Immature natural killer cell (primary cell): ENCODE results near the gene PIK3R3. TPM values are rescaled to one million over a fixed set of nuclear protein-coding genes. Genes with fewer than 3 reads are reported as not detected.

Experiments used
- DNase-seq, 3 donors: peaks; one replicate each; pipeline ENCODE4 v3.0.0; 2022; ENCODE audit warnings: mixed read lengths in 1 of 3
- H3K27ac Mint-ChIP-seq, 6 donors: one replicate each; pipeline ENCODE4 v1.8.0; 2020; ENCODE audit warnings: mixed read lengths in 6 of 6, mild to moderate bottlenecking in 5 of 6, inconsistent platforms in 4 of 6, moderate library complexity in 3 of 6
- H3K27me3 Mint-ChIP-seq, 3 donors: one replicate each; pipeline ENCODE4 v1.8.0; 2020 to 2021; ENCODE audit warnings: low read depth in 3 of 3, mild to moderate bottlenecking in 3 of 3, mixed read lengths in 3 of 3, moderate library complexity in 3 of 3, inconsistent platforms in 1 of 3
- H3K36me3 Mint-ChIP-seq, 3 donors: one replicate each; pipeline ENCODE4 v1.8.0; 2020; ENCODE audit warnings: mixed read lengths in 3 of 3, inconsistent platforms in 2 of 3, mild to moderate bottlenecking in 2 of 3
- H3K4me1 Mint-ChIP-seq, 2 donors: one replicate each; pipeline ENCODE4 v1.8.0; 2020; ENCODE audit warnings: inconsistent platforms in 2 of 2, mild to moderate bottlenecking in 2 of 2, mixed read lengths in 2 of 2, moderate library complexity in 1 of 2
- H3K4me3 Mint-ChIP-seq, 5 donors: one replicate each; pipeline ENCODE4 v1.8.0; 2020; ENCODE audit warnings: mild to moderate bottlenecking in 5 of 5, mixed read lengths in 5 of 5, inconsistent platforms in 3 of 5, moderate library complexity in 3 of 5
- H3K9me3 Mint-ChIP-seq, 6 donors: one replicate each; pipeline ENCODE4 v1.8.0; 2020; ENCODE audit warnings: mild to moderate bottlenecking in 6 of 6, mixed read lengths in 6 of 6, inconsistent platforms in 4 of 6, moderate library complexity in 3 of 6
- polyA plus RNA-seq, 3 donors: library from polyadenylated mRNA; unstranded; fragments of 300-500 nt; fragmentation: Illumina TruSeq; gene quantifications; one replicate each; pipeline ENCODE4 v1.2.3, GENCODE V29; 2021

Gene PIK3R3
- polyA plus RNA-seq, 3 donors from 2014 or later: 1.6 to 7.7 (median 3.7) TPM

- Mint-ChIP-seq H3K4me3 (no peak overlapping the region), H3K27me3 (peaks cover 2 to 10% (median 4%) of the 10 kb centered on the region in 3 donors), H3K4me1 (peaks cover 14 to 19% of the 10 kb centered on the region in 2 donors), H3K36me3 (no peaks in the 10 kb centered on the region), H3K9me3 (peaks cover 0 to under 1% (median 0%) of the 10 kb centered on the region in 6 donors), H3K27ac (no peak overlapping the region)
- no peak for DNase-seq
Observed at GRCh38 chr1:46136711-46137110, 4.3 kb upstream of the PIK3R3 start.

DNA sequence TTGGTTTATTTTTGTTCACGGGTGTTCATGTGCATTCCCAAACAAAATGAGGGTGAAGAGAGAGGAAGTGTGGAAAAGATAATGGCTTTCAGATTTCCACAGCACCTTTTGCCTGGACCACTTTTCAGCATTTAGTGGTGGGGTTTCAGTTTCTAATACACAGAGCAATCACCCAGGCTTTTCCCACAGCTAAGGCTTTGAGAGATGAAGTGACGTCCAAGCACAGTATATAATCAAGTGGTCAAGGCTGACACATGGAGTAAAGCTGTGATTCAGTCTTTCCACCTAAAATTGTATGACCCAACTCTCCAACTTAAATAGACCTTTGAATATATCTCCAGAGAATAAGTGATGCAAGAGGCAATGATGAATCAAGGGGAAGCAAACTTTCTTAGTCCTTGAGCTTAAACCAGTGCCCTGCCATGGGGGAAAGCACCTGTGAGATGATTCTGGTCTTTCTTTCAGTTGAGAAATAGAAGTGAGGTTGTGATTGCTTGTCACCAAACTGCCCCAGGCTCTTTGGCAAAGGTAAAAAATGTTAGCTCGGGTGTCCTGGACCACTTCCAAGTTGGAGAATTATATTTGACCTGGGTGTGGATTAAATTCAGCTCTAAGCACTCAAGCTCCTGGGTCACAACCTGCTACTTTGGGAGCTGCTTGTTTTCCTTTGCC is 2.4 kb upstream of the PIK3R3 start:
- DNase-seq: no peak
- Mint-ChIP-seq H3K27ac (peak overlapping the region in 2 of 6 donors; percentile 39 to 98), H3K9me3 (peaks cover 0 to 2% (median 0%) of the 10 kb centered on the region in 6 donors), H3K36me3 (no peaks in the 10 kb centered on the region), H3K4me1 (peaks cover 22 to 34% of the 10 kb centered on the region in 2 donors), H3K27me3 (peaks cover 2 to 15% (median 7%) of the 10 kb centered on the region in 3 donors), H3K4me3 (no peak overlapping the region)

DNA sequence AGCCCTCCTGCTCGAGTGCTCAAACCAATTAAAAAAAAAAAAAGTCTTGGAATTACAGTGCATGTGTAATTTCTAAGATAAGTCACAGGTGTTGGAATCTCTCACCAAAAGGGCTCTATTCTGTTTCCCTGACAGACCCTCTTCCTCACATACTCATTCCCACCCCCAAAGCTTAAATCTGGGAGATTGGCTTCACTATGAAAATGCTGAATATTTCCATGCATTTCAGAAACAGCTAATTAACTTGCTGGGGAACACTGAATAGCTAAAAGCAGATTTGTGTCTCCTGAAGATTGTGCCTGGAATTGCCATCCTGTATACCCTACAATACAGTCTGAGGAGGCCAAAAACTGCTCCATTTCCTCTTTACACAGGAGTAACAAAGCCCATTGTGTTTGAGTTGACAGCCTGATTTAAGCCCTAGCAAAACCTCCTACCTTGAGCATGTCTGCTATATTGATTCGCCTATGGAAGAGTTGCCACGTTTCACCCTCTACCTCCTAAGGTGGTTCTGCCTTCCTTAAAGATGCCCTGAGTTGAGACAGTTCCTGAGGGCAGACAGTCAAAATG is 1.4 kb upstream of the PIK3R3 start:
- Mint-ChIP-seq H3K4me3 (peak overlapping the region; percentile 99 to 100 (median 100)), H3K4me1 (peaks cover 22 to 34% of the 10 kb centered on the region in 2 donors), H3K36me3 (no peaks in the 10 kb centered on the region), H3K27ac (peak overlapping the region; percentile 97 to 100 (median 98)), H3K9me3 (peaks cover 0 to 2% (median 0%) of the 10 kb centered on the region in 6 donors), H3K27me3 (peaks cover 5 to 15% (median 7%) of the 10 kb centered on the region in 3 donors)
- no peak for DNase-seq

- H3K36me3 Mint-ChIP-seq: no peaks in the 10 kb centered on the region
Observed at GRCh38 chr1:46133181-46133658, 791 bp upstream of the PIK3R3 start.

DNA sequence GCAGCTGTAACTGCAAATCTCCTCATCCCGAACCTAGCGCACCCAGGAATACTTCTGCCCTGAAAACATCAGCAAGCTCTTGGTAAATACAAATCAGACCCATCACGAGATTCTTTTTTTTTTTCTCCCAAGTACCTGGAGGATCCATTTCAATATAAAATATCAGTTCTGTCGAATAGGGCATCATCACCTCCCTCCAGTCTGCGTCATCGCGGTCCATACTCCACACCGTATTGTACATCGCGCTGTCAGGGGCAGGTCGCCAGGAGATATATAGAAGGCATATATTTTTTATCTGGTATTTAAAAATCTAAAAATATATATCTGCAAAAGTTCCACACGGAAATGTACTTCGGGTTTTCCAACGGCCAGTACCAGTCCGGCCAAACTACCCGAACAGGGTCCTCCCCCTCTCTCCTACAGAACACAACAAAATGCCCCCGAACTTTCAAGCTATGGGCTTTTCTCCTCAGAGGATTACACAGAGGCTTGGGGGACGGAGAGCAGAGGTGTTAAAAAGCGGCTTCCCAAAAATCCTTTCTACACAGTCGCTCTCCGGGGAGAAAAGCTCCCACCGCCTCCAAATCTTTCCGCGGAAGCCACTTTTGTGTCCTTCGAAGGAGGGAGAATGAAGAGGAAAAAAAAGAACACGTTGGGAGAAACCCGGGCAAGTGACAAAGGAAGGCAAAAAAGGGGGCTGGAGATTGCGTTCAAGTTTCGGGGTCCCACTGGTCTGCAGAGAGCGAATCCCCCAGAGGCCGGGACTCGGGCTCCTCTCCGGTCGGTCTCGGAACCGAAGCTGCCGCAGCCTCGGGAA is 509 bp downstream of the PIK3R3 start:
- H3K27me3 Mint-ChIP-seq: peaks cover 7 to 16% (median 10%) of the 10 kb centered on the region in 3 donors
- H3K36me3 Mint-ChIP-seq: peaks cover 0 to 4% (median 0%) of the 10 kb centered on the region in 3 donors
- H3K4me3 Mint-ChIP-seq: peak overlapping the region; percentile 99 to 100 (median 100)
- H3K27ac Mint-ChIP-seq: peak overlapping the region; percentile 97 to 100 (median 98)
- peaks cover 22 to 34% of the 10 kb centered on the region in 2 donors for H3K4me1 Mint-ChIP-seq
- peak; percentile 25 to 47 (median 35) for DNase-seq
- peaks cover 0 to 2% (median 0%) of the 10 kb centered on the region in 6 donors for H3K9me3 Mint-ChIP-seq

More at GRCh38 chr1:46133181-46133658, 791 bp upstream of the PIK3R3 start:
- H3K27me3 Mint-ChIP-seq: peaks cover 7 to 16% (median 8%) of the 10 kb centered on the region in 3 donors
- peaks cover 22 to 34% of the 10 kb centered on the region in 2 donors for H3K4me1 Mint-ChIP-seq
- H3K27ac Mint-ChIP-seq: peak overlapping the region; percentile 97 to 100 (median 98)
- peaks cover 0 to 2% (median 0%) of the 10 kb centered on the region in 6 donors for H3K9me3 Mint-ChIP-seq
- peak overlapping the region; percentile 99 to 100 (median 100) for H3K4me3 Mint-ChIP-seq
- no peak for DNase-seq

DNA sequence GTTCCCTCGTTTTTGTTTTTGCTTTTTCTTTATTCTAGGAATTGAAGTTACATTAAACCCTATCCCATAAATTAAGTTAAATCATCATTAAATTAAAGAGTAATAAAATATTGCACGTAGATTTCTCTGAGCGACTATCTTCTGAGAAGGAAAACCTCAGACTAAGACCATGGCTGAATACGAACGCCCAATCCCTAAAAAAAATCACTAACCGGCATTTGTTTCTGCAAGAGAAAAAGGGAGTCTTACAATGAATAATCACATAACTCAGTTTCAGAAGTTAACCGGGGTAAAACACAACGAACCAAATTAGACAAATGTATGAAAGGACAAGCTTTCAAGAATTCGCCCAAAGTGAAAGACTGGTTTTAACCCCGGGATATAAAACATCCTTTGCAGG is 1.3 kb downstream of the PIK3R3 start:
- Mint-ChIP-seq H3K27ac (peak overlapping the region in 2 of 6 donors; percentile 4 to 41), H3K9me3 (peaks cover 0 to 2% (median 0%) of the 10 kb centered on the region in 6 donors), H3K4me3 (peak overlapping the region; percentile 99 to 100 (median 100)), H3K4me1 (peaks cover 22 to 34% of the 10 kb centered on the region in 2 donors), H3K36me3 (peaks cover 0 to 4% (median 0%) of the 10 kb centered on the region in 3 donors), H3K27me3 (peaks cover 7 to 16% (median 10%) of the 10 kb centered on the region in 3 donors)
- DNase-seq: no peak

DNA sequence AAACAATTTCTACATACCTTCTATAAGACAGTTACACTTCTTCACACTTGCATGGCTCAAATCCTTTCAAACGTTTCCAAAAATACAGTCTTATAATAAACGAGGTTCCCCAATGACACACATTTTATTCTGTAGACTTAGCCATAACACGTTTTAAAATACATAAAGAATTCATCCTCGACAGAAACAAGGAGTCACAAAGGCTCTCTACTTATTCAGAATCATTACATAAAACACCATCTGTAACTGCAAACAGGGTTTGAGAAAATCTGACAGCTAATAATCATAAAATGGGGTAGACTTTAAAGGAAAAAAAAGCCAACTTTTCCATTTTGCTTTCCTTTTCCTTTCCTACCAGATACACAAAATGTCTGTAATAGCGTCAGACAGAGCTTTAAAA is 1.8 kb downstream of the PIK3R3 start:
- DNase-seq: no peak
- Mint-ChIP-seq H3K4me1 (peaks cover 22 to 34% of the 10 kb centered on the region in 2 donors), H3K36me3 (peaks cover 0 to 4% (median 0%) of the 10 kb centered on the region in 3 donors), H3K27me3 (peaks cover 7 to 16% (median 10%) of the 10 kb centered on the region in 3 donors), H3K9me3 (peaks cover 0 to 2% (median 0%) of the 10 kb centered on the region in 6 donors), H3K4me3 (peak overlapping the region in 2 of 5 donors; percentile 100), H3K27ac (peak overlapping the region in 1 of 6 donors; percentile 4)

DNA sequence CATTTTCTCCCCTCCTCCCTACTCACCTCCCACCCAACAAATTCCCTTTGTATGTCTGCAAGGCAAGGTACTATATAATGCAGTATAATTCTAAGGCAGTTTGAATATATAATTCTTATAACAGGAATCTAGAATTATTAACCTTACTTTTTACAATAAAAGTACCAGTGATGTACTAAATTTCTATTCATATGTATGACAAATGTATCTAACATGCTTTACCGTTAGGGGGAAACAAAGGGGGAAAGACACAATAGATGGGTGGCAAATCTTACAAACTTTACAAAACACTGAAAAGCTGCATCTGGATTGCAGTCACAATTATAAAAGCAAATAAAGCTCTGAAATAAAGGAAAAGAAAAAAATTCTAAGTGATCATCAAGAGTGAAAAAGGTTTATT is 2.3 kb downstream of the PIK3R3 start:
- Mint-ChIP-seq H3K4me3 (peak overlapping the region in 1 of 5 donors; percentile 11), H3K4me1 (peaks cover 22 to 34% of the 10 kb centered on the region in 2 donors), H3K27ac (no peak overlapping the region), H3K9me3 (peaks cover 0 to 2% (median 0%) of the 10 kb centered on the region in 6 donors), H3K36me3 (peaks cover 0 to 4% (median 0%) of the 10 kb centered on the region in 3 donors), H3K27me3 (peaks cover 7 to 16% (median 10%) of the 10 kb centered on the region in 3 donors)
- DNase-seq: no peak

DNA sequence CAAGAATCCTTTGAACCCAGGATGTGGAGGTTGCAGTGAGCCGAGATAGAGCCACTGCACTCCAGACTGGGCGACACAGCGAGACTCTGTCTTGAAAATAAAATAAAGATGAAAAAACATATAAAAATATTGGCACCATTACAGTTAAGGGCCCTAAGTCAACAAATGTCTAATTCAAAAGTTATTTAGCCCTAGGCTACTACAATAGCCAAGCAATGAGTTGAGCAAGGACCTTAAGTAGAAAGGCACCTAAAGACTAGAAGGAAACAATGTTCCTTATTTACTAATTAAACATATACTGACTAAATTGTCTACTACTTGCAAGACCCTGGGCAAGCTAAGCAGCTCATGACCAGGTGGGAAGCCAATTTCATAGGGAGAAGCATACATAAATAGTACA is 4.1 kb downstream of the PIK3R3 start:
- H3K4me1 Mint-ChIP-seq: peaks cover 16 to 26% of the 10 kb centered on the region in 2 donors
- H3K4me3 Mint-ChIP-seq: no peak overlapping the region
- no peak overlapping the region for H3K27ac Mint-ChIP-seq
- peaks cover 0 to 4% (median 0%) of the 10 kb centered on the region in 3 donors for H3K36me3 Mint-ChIP-seq
- DNase-seq: no peak
- H3K27me3 Mint-ChIP-seq: peaks cover 7 to 16% (median 12%) of the 10 kb centered on the region in 3 donors
- peaks cover 0 to 2% (median 0%) of the 10 kb centered on the region in 6 donors for H3K9me3 Mint-ChIP-seq

DNA sequence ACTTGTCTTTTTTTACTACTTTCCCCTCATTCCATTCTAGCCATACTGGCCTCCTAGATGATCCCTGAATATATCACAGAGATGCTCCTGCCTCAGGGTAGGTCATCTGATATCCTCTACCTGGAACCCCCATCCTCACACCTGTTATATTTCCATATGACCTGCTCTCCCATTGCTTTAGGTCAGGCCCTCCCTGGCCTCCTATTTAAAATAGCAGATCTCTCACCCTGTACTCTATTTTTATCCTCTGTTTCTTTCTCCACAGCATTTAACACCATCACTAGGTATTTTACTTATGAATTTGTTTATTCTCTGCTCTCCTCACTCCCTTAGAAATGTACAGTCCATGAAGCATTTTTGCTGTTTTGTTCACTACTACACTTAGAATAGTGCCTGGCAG is 13.6 kb downstream of the PIK3R3 start:
- no peaks in the 10 kb centered on the region for H3K4me1 Mint-ChIP-seq
- DNase-seq: no peak
- H3K27ac Mint-ChIP-seq: no peak overlapping the region
- H3K36me3 Mint-ChIP-seq: peaks cover 0 to 4% (median 0%) of the 10 kb centered on the region in 3 donors
- H3K27me3 Mint-ChIP-seq: peaks cover 0 to 1% (median 0%) of the 10 kb centered on the region in 3 donors
- no peaks in the 10 kb centered on the region for H3K9me3 Mint-ChIP-seq
- no peak overlapping the region for H3K4me3 Mint-ChIP-seq

GRCh38 chr1:46117810-46118494 is 14.5 kb downstream of the PIK3R3 start:
- no peaks in the 10 kb centered on the region for H3K4me1 Mint-ChIP-seq

DNA sequence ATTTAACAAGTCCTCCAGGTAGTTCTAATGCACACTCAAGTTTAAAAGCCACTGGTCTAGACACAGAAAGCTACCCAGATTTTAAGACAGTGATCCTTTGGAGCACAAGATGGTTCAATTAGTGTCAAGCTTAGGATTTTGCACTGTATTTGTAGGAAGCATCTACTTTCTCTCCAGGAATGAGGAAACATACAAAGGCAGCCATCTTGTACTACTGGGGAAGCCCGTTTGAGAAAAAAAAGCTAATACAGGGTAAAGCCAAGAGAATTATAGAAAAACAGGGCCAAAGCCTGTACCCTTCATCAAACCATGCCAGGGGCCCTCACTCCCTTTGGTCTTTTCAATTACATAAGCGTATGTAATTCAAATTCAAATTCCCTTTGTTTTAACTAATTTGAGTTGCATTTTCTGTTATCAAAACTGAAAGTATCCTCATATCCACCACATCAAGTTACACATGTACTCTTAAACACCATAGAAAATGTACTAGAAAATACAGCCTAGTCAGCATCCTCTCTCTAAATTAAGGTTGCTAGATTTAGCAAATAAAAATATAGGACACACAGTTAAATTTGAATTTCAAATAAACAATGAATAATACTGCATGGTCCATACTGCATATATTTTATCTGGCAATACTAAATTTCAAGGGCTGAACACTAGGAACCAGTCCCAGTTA is 17.4 kb downstream of the PIK3R3 start:
- Mint-ChIP-seq H3K27me3 (peaks cover 0 to 3% (median 1%) of the 10 kb centered on the region in 3 donors), H3K27ac (peak overlapping the region in 1 of 6 donors; percentile 39), H3K36me3 (no peaks in the 10 kb centered on the region), H3K9me3 (no peaks in the 10 kb centered on the region), H3K4me3 (no peak overlapping the region), H3K4me1 (no peaks in the 10 kb centered on the region)
- DNase-seq: no peak

More at GRCh38 chr1:46117810-46118494, 14.5 kb downstream of the PIK3R3 start:
- Mint-ChIP-seq H3K4me3 (no peak overlapping the region), H3K36me3 (peaks cover 0 to 4% (median 0%) of the 10 kb centered on the region in 3 donors), H3K27me3 (peaks cover 0 to 1% (median 1%) of the 10 kb centered on the region in 3 donors), H3K27ac (no peak overlapping the region), H3K9me3 (no peaks in the 10 kb centered on the region)
- DNase-seq: no peak
